A549 (cell line): ENCODE measurements around the gene FEM1A. TPM values are rescaled to one million over a fixed set of nuclear protein-coding genes. Genes with fewer than 3 reads are reported as not detected.
"Not testable (repeated sequence)": the region's sequence is repeated elsewhere in the genome, so short reads cannot be mapped to it uniquely, and the experiment has no call there.

Experiments used
- ATAC-seq, 2 experiments: fragments of 200-7000 bp in 1 of 2; fragments of >200 bp in 1 of 2; cut with Nextera tagmentation in 1 of 2; cut with Tn5 transposase in 1 of 2; 3 replicates each; pipeline versions ENCODE4 v1.8.0 to v1.9.1; 2018 to 2020; ENCODE audit warnings: mild to moderate bottlenecking in 1 of 2, moderate library complexity in 1 of 2
- CTCF ChIA-PET: fragments of 300-600 bp; sonication (Branson Sonifier 250); formaldehyde crosslinking; extraction: SDS; loops from one replicate; lab custom pipeline; 2021; ENCODE audit warnings: antibody characterized with exemption, inconsistent platforms; lab: Yijun Ruan, JAX
- POLR2A ChIA-PET: fragments of 350-600 bp; formaldehyde crosslinking; extraction: SDS; loops from one replicate; lab custom pipeline; 2021; ENCODE audit warnings: antibody characterized with exemption, inconsistent platforms; lab: Yijun Ruan, JAX
- DNase-seq, 2 experiments: peaks; one replicate each; pipeline versions ENCODE4 v3.0.0 to v3.0.0-alpha.2; 2011 to 2016; ENCODE audit warnings: low read depth in 1 of 2, low spot score in 1 of 2
- FAIRE-seq: peaks from 2 replicates; lab custom pipeline; 2011; peaks lifted over from hg19 to GRCh38; lab: Jason Lieb, UNC
- H3K27ac ChIP-seq, 2 experiments: fragments of >200 bp; sonication (Bioruptor Twin); formaldehyde crosslinking; 3 replicates each; pipeline ENCODE4 v1.5.1; 2016 to 2017
- H3K4me1 ChIP-seq: fragments of >200 bp; sonication (Bioruptor Twin); formaldehyde crosslinking; 3 replicates; pipeline ENCODE4 v1.6.1; 2016
- H3K4me2 ChIP-seq: fragments of >200 bp; sonication (Bioruptor Twin); formaldehyde crosslinking; 3 replicates; pipeline ENCODE4 v1.6.1; 2016
- H3K4me3 ChIP-seq: fragments of >200 bp; sonication (Bioruptor Twin); formaldehyde crosslinking; 3 replicates; pipeline ENCODE4 v1.5.1; 2016
- H3K9me3 ChIP-seq: fragments of >200 bp; sonication (Bioruptor Twin); formaldehyde crosslinking; 3 replicates; pipeline ENCODE4 v1.6.1; 2016
- BHLHE40 ChIP-seq: IDR thresholded peaks from 2 replicates; pipeline ENCODE4 v1.6.1; 2012; ENCODE audit warnings: low read depth, low read length, inconsistent platforms
- CBX2 ChIP-seq: fragments of 200-600 bp; sonication (generic); IDR thresholded peaks from 2 replicates; pipeline ENCODE4 v1.6.1; 2016; ENCODE audit warnings: low read depth, mild to moderate bottlenecking, borderline replicate concordance
- CBX8 ChIP-seq: fragments of 200-600 bp; sonication (generic); IDR thresholded peaks from 2 replicates; pipeline ENCODE4 v1.6.1; 2016
- EHF ChIP-seq: fragments of 250-450 bp; sonication (Bioruptor Pico); IDR thresholded peaks from 2 replicates; pipeline ENCODE4 v1.5.0; 2020; ENCODE audit warnings: mild to moderate bottlenecking
- EP300 ChIP-seq, 2 experiments: fragments of >200 bp; sonication (Bioruptor Twin); formaldehyde crosslinking; IDR thresholded peaks; 2 replicates in 1 of 2; 3 replicates in 1 of 2; pipeline ENCODE4 v1.6.1; 2016 to 2017
- FOSB ChIP-seq: fragments of 250-450 bp; sonication (Bioruptor Pico); IDR thresholded peaks from 2 replicates; pipeline ENCODE4 v1.5.0; 2020; ENCODE audit warnings: mild to moderate bottlenecking, moderate library complexity
- FOXS1 ChIP-seq: fragments of 250-450 bp; sonication (Bioruptor Pico); IDR thresholded peaks from 2 replicates; pipeline ENCODE4 v1.5.0; 2020; ENCODE audit warnings: mild to moderate bottlenecking, moderate library complexity
- HDAC2 ChIP-seq: fragments of 200-600 bp; sonication (generic); IDR thresholded peaks from 2 replicates; pipeline ENCODE4 v1.6.1; 2016
- HEYL ChIP-seq: fragments of 250-450 bp; sonication (Bioruptor Pico); IDR thresholded peaks from 2 replicates; pipeline ENCODE4 v1.8.0; 2021; ENCODE audit warnings: mild to moderate bottlenecking, moderate library complexity
- HOXB13 ChIP-seq: fragments of 250-450 bp; sonication (Bioruptor Pico); IDR thresholded peaks from 2 replicates; pipeline ENCODE4 v1.5.0; 2020; ENCODE audit warnings: low read depth, mild to moderate bottlenecking, moderate library complexity
- KDM1A ChIP-seq: fragments of 200-600 bp; sonication (generic); IDR thresholded peaks from 2 replicates; pipeline ENCODE4 v1.6.1; 2016; ENCODE audit warnings: low read depth, mild to moderate bottlenecking
- KDM5A ChIP-seq: fragments of 200-600 bp; sonication (generic); IDR thresholded peaks from 2 replicates; pipeline ENCODE4 v1.6.1; 2016; ENCODE audit warnings: antibody characterized with exemption, mild to moderate bottlenecking
- NR3C1 ChIP-seq: fragments of >200 bp; sonication (Bioruptor Twin); formaldehyde crosslinking; IDR thresholded peaks from 3 replicates; pipeline ENCODE4 v1.6.1; 2017
- SREBF2 ChIP-seq: fragments of 450-650 bp; IDR thresholded peaks from 2 replicates; pipeline ENCODE4 v1.6.1; 2014; ENCODE audit warnings: mild to moderate bottlenecking, moderate library complexity
- TFCP2L1 ChIP-seq: fragments of 250-450 bp; sonication (Bioruptor Pico); IDR thresholded peaks from 2 replicates; pipeline ENCODE4 v1.5.0; 2021; ENCODE audit warnings: mild to moderate bottlenecking
- ZC3H11A ChIP-seq: fragments of 450-650 bp; IDR thresholded peaks from 2 replicates; pipeline ENCODE4 v1.6.1; 2014; ENCODE audit warnings: antibody characterized with exemption, mild to moderate bottlenecking
- WGBS: methylation state at CpG from one replicate; pipeline ENCODE4 v1.1.6; 2017; ENCODE audit errors: missing lambda C conversion rate; 5-methylcytosine and 5-hydroxymethylcytosine counted together
- polyA plus RNA-seq, 4 experiments: library from polyadenylated mRNA; depleted of rRNA in 3 of 4; stranded (reverse); fragments of >200 nt; fragmentation: RNase III in 1 of 4; extraction: RNeasy Plus Mini Kit Qiagen cat#74134 plus additional on column Dnase treatment in 1 of 4; gene quantifications; 2 replicates in 3 of 4; 3 replicates in 1 of 4; pipeline ENCODE4 v1.2.3, GENCODE V29; 2011 to 2017
- TF ChIP-seq, protein P1 (sequence below): fragments of 200-600 bp; sonication (generic); IDR thresholded peaks from 2 replicates; pipeline ENCODE4 v1.6.1; 2016; ENCODE audit warnings: antibody characterized with exemption, mild to moderate bottlenecking, moderate library complexity
- TF ChIP-seq, protein P2 (sequence below): fragments of >200 bp; sonication (Bioruptor Twin); formaldehyde crosslinking; IDR thresholded peaks from 3 replicates; pipeline ENCODE4 v1.6.1; 2016
- TF ChIP-seq, protein P3 (sequence below): IDR thresholded peaks from 2 replicates; pipeline ENCODE4 v1.6.1; 2012
- TF ChIP-seq, protein P4 (sequence below): fragments of 250-450 bp; sonication (Bioruptor Pico); IDR thresholded peaks from 2 replicates; pipeline ENCODE4 v1.5.0; 2020; ENCODE audit warnings: low read depth, mild to moderate bottlenecking, moderate library complexity
- TF ChIP-seq, protein P5 (sequence below): fragments of 450-650 bp; IDR thresholded peaks from 2 replicates; pipeline ENCODE4 v1.6.1; 2014; ENCODE audit warnings: antibody characterized with exemption

FEM1A gene
- polyA plus RNA-seq, 2 of the 4 experiments (the other 2 are of a cell fraction), result 3.2 to 4.1 TPM

DNA sequence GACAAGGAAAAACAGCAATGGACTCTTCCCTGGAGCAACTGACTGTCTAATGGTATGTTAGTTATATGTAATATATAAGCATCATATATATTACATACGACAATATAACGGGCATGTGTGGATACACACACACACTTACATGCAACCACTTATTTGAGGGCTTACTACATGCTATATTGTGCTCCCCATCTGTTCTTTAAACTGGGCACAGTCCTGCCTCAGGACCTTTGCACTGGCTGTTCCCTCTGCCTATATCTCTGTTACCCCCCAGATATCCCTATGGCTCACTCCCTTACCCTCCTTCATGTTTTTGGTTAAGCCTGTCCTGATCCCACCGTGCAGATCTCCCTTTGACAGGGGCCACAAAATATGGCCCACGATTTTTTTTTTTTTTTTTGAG lies 29.7 kb downstream of the FEM1A start:
- no peaks in the 10 kb centered on the region for H3K9me3 ChIP-seq
- FAIRE-seq (no peak), DNase-seq (no peak), ATAC-seq (no peak)
- H3K4me3 ChIP-seq, result no peak overlapping the region
- H3K27ac ChIP-seq, result no peak overlapping the region
- no peaks in the 10 kb centered on the region for H3K4me1 ChIP-seq
- no peak overlapping the region for H3K4me2 ChIP-seq
- WGBS, result 66% methylated on average over 4 of the region's 4 CpGs
- TF ChIP-seq EP300 (IDR thresholded peaks at IDR 0.05), result no peak
- TF ChIP-seq HDAC2, result no peak
- no peak for TF ChIP-seq KDM5A
- no peak for TF ChIP-seq CBX8
- TF ChIP-seq, protein P1, sequence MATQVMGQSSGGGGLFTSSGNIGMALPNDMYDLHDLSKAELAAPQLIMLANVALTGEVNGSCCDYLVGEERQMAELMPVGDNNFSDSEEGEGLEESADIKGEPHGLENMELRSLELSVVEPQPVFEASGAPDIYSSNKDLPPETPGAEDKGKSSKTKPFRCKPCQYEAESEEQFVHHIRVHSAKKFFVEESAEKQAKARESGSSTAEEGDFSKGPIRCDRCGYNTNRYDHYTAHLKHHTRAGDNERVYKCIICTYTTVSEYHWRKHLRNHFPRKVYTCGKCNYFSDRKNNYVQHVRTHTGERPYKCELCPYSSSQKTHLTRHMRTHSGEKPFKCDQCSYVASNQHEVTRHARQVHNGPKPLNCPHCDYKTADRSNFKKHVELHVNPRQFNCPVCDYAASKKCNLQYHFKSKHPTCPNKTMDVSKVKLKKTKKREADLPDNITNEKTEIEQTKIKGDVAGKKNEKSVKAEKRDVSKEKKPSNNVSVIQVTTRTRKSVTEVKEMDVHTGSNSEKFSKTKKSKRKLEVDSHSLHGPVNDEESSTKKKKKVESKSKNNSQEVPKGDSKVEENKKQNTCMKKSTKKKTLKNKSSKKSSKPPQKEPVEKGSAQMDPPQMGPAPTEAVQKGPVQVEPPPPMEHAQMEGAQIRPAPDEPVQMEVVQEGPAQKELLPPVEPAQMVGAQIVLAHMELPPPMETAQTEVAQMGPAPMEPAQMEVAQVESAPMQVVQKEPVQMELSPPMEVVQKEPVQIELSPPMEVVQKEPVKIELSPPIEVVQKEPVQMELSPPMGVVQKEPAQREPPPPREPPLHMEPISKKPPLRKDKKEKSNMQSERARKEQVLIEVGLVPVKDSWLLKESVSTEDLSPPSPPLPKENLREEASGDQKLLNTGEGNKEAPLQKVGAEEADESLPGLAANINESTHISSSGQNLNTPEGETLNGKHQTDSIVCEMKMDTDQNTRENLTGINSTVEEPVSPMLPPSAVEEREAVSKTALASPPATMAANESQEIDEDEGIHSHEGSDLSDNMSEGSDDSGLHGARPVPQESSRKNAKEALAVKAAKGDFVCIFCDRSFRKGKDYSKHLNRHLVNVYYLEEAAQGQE, result no peak
- no peak for TF ChIP-seq FOSB
- no peak for TF ChIP-seq EHF (CRISPR knock-in tag)
- no peak for TF ChIP-seq TFCP2L1
- no peak for TF ChIP-seq HOXB13 (CRISPR knock-in tag)
- POLR2A ChIA-PET, result no interaction called here
- CTCF ChIA-PET, result interaction anchor here (2.4 to 6.3 kb wide), 2 partner anchors 10 to 12 kb away, joined by 7 to 26 read pairs; partner anchors contain the start of gene TICAM1

DNA sequence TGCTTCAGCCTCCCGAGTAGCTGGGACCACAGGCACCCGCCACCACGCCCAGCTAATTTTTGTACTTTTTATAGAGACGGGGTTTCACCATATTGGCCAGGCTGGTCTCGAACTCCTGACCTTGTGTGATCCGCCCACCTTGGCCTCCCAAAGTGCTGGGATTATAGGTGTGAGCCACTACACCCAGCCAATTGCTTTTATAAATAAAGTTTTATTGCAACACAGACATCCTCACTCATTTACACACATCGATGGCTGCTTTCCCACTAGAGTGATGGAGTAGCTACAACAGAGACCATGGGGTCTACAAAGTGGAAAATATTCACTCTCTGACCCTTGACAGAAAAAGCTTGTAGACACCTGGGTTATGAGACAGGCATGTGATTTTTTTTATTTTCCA lies 30.8 kb downstream of the FEM1A start:
- not testable (repeated sequence) for FAIRE-seq

DNA sequence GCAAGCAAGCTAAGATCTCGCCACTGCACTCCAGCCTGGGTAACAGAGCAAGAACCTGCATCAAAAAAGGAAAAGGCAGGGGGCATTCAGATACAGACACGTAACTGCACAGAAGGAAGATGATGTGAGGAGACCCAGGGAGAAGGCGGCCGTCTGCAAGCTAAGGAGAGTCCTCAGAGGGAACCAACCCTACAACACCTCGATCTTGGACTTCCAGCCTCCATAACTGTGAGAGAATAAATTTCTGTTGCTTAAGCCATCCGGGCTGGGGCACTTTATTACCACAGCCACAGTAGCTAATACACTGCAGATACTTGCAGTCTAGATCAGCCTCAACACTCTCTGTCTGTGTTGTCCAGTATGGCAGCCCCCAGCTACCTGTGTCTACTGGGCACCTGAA lies 32.0 kb downstream of the FEM1A start:
- H3K4me3 ChIP-seq, result no peak overlapping the region
- CTCF ChIA-PET, result interaction anchor here (0.7 to 6.3 kb wide), 7 partner anchors 11 to 88 kb away, joined by 3 to 26 read pairs (median 4); partner anchors contain the start of gene PLIN3
- no peak overlapping the region for H3K27ac ChIP-seq
- POLR2A ChIA-PET, result no interaction called here
- TF ChIP-seq HEYL (CRISPR knock-in tag), result no peak
- TF ChIP-seq BHLHE40, result no peak
- TF ChIP-seq ZC3H11A, result no peak
- TF ChIP-seq, protein P1, result no peak
- TF ChIP-seq, protein P2, sequence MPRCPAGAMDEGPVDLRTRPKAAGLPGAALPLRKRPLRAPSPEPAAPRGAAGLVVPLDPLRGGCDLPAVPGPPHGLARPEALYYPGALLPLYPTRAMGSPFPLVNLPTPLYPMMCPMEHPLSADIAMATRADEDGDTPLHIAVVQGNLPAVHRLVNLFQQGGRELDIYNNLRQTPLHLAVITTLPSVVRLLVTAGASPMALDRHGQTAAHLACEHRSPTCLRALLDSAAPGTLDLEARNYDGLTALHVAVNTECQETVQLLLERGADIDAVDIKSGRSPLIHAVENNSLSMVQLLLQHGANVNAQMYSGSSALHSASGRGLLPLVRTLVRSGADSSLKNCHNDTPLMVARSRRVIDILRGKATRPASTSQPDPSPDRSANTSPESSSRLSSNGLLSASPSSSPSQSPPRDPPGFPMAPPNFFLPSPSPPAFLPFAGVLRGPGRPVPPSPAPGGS, result no peak
- no peak for TF ChIP-seq CBX8
- TF ChIP-seq FOXS1, result no peak
- TF ChIP-seq KDM1A, result no peak
- TF ChIP-seq, protein P3, sequence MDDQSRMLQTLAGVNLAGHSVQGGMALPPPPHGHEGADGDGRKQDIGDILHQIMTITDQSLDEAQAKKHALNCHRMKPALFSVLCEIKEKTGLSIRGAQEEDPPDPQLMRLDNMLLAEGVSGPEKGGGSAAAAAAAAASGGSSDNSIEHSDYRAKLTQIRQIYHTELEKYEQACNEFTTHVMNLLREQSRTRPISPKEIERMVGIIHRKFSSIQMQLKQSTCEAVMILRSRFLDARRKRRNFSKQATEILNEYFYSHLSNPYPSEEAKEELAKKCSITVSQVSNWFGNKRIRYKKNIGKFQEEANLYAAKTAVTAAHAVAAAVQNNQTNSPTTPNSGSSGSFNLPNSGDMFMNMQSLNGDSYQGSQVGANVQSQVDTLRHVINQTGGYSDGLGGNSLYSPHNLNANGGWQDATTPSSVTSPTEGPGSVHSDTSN, result no peak
- no peak for TF ChIP-seq TFCP2L1
- TF ChIP-seq NR3C1, result no peak
- TF ChIP-seq, protein P4, sequence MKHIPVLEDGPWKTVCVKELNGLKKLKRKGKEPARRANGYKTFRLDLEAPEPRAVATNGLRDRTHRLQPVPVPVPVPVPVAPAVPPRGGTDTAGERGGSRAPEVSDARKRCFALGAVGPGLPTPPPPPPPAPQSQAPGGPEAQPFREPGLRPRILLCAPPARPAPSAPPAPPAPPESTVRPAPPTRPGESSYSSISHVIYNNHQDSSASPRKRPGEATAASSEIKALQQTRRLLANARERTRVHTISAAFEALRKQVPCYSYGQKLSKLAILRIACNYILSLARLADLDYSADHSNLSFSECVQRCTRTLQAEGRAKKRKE (CRISPR knock-in tag), result no peak
- TF ChIP-seq, protein P5, sequence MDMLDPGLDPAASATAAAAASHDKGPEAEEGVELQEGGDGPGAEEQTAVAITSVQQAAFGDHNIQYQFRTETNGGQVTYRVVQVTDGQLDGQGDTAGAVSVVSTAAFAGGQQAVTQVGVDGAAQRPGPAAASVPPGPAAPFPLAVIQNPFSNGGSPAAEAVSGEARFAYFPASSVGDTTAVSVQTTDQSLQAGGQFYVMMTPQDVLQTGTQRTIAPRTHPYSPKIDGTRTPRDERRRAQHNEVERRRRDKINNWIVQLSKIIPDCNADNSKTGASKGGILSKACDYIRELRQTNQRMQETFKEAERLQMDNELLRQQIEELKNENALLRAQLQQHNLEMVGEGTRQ, result no peak
- TF ChIP-seq SREBF2, result no peak
- no peak for TF ChIP-seq HOXB13 (CRISPR knock-in tag)
- no peak for TF ChIP-seq CBX2
- H3K4me1 ChIP-seq, result no peaks in the 10 kb centered on the region
- ATAC-seq, result no peak
- no peaks in the 10 kb centered on the region for H3K9me3 ChIP-seq
- no peak for DNase-seq
- no peak for FAIRE-seq
- 73% methylated on average over 6 of the region's 6 CpGs for WGBS
- H3K4me2 ChIP-seq, result no peak overlapping the region

More for the DNA sequence above, 30.8 kb downstream of the FEM1A start:
- H3K4me2 ChIP-seq, POLR2A ChIA-PET, H3K4me3 ChIP-seq, ATAC-seq, H3K27ac ChIP-seq, H3K9me3 ChIP-seq, DNase-seq, H3K4me1 ChIP-seq: not testable (repeated sequence)
- WGBS, result 92% methylated on average over 7 of the region's 7 CpGs
- CTCF ChIA-PET, result interaction anchor here (1.5 to 6.3 kb wide), 4 partner anchors 10 to 90 kb away, joined by 4 to 26 read pairs (median 6); no protein-coding TSS in a partner anchor
